Vagina (tissue), 2 donors: ENCODE measurements around the gene PRDM16. TPM values are rescaled to one million over a fixed set of nuclear protein-coding genes. Genes with fewer than 3 reads are reported as not detected.

Experiments used
- DNase-seq, 2 donors: peaks; one replicate each; pipeline ENCODE4 v3.0.0-alpha.2; 2017; ENCODE audit errors: extremely low spot score in 2 of 2
- H3K27ac ChIP-seq: fragments of 200-600 bp; sonication (generic); one replicate; pipeline ENCODE4 v1.5.1; 2019
- H3K27me3 ChIP-seq: fragments of 200-600 bp; sonication (generic); one replicate; pipeline ENCODE4 v1.5.1; 2019
- H3K36me3 ChIP-seq, 2 donors: fragments of 200-600 bp; sonication (generic); one replicate each; pipeline ENCODE4 v1.5.1; 2017 to 2019
- H3K4me1 ChIP-seq: fragments of 200-600 bp; sonication (generic); one replicate; pipeline ENCODE4 v1.5.1; 2019
- H3K4me3 ChIP-seq, 2 donors: fragments of 200-600 bp; sonication (generic); 1 replicate in 1 of 2; 2 replicates in 1 of 2; pipeline ENCODE4 v1.5.1; 2016 to 2019
- H3K9me3 ChIP-seq: fragments of 200-600 bp; sonication (generic); one replicate; pipeline ENCODE4 v1.5.1; 2019
- POLR2A ChIP-seq, 2 donors: fragments of 450-650 bp; IDR thresholded peaks; one replicate each; pipeline ENCODE4 v1.6.1; 2017; ENCODE audit warnings: antibody characterized with exemption in 2 of 2, mild to moderate bottlenecking in 2 of 2, moderate library complexity in 2 of 2
- POLR2AphosphoS5 ChIP-seq, 2 donors: sonication (generic); formaldehyde crosslinking; IDR thresholded peaks; one replicate each; pipeline ENCODE4 v1.9.0; 2017; ENCODE audit warnings: antibody characterized with exemption in 2 of 2, mild to moderate bottlenecking in 2 of 2, low read depth in 1 of 2; ENCODE audit not compliant: insufficient read depth in 1 of 2
- intact Hi-C: fragments of 100-400 bp; cut with DNase I; formaldehyde crosslinking; loops from one replicate; pipeline ENCODE4 v1.15.1; 2023
- total RNA-seq: library from RNA; depleted of rRNA; stranded (reverse); fragments of >200 nt; gene quantifications from one replicate; pipeline ENCODE4 v1.2.3, GENCODE V29; 2016
- TF ChIP-seq, protein P1 (sequence below), 3 experiments: fragments of 450-650 bp in 2 of 3; fragments of 200-600 bp in 1 of 3; sonication (generic) in 1 of 3; IDR thresholded peaks; one replicate each; pipeline ENCODE4 v1.5.1; 2017 to 2019; ENCODE audit warnings: antibody characterized with exemption in 3 of 3, mild to moderate bottlenecking in 2 of 3, moderate library complexity in 2 of 3

The PRDM16 gene
- total RNA-seq, 1 donor from 2014 or later, result 3.9 TPM

DNA sequence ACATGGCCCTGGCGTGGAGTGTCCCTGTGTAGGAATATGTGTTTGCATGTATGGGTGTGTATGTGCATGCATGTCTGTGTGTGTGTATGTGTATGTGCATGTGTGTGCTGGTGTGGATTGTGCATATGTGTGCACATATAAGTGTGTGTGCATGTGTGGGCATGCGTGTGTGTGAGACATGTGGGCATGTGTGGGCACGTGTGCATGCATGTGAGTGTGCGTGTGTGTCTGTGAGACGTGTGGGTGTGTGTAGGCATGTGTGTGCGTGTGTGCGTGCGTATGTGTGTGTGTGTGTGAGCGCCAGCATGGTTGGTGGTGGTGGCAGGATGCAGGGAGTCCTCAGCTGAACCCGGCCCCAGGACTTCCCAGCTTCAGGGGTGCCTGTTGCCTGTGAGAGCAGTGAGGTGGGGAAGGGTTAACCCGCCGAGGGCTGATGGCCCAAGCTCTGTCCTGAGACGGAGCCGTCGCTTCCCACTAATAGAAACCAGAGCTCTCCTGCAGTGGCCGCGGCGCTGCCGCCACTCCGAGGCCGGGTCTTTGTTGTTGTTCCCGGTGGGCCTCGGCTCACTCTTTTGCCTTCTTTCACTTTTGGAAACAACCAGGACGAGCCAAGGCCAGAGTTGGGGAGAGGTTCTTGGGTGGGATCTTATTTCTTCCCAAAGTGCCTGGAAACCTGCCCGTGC lies 241.9 kb downstream of the PRDM16 start:
- Histone ChIP-seq H3K27ac (no peak overlapping the region), H3K4me1 (peaks cover 32% of the 10 kb centered on the region), H3K27me3 (no peaks in the 10 kb centered on the region), H3K4me3 (no peak overlapping the region), H3K9me3 (no peaks in the 10 kb centered on the region), H3K36me3 (no peaks in the 10 kb centered on the region)
- no peak for DNase-seq
- TF ChIP-seq, protein P1, sequence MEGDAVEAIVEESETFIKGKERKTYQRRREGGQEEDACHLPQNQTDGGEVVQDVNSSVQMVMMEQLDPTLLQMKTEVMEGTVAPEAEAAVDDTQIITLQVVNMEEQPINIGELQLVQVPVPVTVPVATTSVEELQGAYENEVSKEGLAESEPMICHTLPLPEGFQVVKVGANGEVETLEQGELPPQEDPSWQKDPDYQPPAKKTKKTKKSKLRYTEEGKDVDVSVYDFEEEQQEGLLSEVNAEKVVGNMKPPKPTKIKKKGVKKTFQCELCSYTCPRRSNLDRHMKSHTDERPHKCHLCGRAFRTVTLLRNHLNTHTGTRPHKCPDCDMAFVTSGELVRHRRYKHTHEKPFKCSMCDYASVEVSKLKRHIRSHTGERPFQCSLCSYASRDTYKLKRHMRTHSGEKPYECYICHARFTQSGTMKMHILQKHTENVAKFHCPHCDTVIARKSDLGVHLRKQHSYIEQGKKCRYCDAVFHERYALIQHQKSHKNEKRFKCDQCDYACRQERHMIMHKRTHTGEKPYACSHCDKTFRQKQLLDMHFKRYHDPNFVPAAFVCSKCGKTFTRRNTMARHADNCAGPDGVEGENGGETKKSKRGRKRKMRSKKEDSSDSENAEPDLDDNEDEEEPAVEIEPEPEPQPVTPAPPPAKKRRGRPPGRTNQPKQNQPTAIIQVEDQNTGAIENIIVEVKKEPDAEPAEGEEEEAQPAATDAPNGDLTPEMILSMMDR (IDR thresholded peaks at IDR 0.05), result no peak
- no peak for TF ChIP-seq POLR2AphosphoS5 (IDR thresholded peaks at IDR 0.05; ENCODE audit: insufficient read depth in 1 of 2, low read depth in 1 of 2)
- no peak for TF ChIP-seq POLR2A (IDR thresholded peaks at IDR 0.05)
- intact Hi-C loops, result loop anchor here (5.0 to 10.0 kb wide), 2 partner anchors 41 to 236 kb away; no protein-coding TSS in a partner anchor

DNA sequence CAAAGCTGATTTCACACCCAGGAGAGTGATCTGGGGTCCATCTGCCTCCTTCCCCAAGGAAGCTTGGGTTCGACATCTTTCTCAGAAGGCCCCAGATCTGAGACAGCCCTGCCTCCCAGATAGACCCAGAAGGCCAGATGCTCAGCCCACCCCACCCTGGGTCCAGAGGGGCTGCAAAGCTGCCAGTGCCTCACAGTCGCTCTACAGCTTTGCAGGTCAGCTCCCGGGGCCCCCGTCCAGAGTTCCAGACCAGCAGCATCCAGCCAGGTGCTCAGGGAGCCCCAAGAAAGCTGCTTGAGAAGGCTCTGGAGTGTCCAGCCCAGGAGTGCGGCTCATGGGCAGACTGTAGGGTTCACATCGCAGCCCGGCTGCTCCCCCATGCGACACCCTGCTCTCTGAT lies 242.7 kb downstream of the PRDM16 start:
- H3K9me3 ChIP-seq, result no peaks in the 10 kb centered on the region
- H3K27ac ChIP-seq, result no peak overlapping the region
- TF ChIP-seq, protein P1 (IDR thresholded peaks at IDR 0.05), result no peak
- no peak for TF ChIP-seq POLR2AphosphoS5 (IDR thresholded peaks at IDR 0.05; ENCODE audit: insufficient read depth in 1 of 2, low read depth in 1 of 2)
- no peak for TF ChIP-seq POLR2A (IDR thresholded peaks at IDR 0.05)
- intact Hi-C loops, result loop anchor here (5.0 to 10.0 kb wide), 2 partner anchors 41 to 237 kb away; no protein-coding TSS in a partner anchor
- H3K36me3 ChIP-seq, result no peaks in the 10 kb centered on the region
- no peak for DNase-seq
- no peaks in the 10 kb centered on the region for H3K27me3 ChIP-seq
- peaks cover 32% of the 10 kb centered on the region for H3K4me1 ChIP-seq
- no peak overlapping the region for H3K4me3 ChIP-seq

DNA sequence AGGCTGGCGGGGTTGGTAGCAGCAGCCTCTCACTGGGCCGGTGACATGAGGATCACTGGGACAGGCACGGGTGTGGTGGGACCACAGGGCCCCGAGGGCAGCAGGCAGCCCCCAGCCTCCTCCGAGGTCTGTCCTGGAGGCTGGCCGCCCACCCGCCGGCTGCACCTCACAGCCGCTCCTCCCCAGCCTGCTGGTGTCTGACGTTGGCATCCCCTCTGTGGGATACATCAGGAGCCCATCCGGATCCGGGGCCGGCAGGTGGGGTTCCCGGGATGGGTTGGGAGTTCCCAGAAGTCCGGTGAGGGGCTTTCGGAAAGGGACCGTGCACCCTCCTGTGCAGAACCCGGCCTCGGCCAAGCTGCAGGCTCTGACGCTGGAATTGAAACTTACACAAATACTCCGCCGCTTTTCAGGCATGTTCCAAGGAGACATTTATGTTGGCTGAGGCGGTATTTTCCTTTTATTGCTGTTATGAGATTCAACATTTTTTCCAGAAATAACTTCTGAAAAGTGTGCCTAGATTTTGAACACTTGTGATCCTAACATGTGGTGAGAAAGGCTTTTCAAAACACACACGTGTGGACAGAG lies 243.4 kb downstream of the PRDM16 start:
- Histone ChIP-seq H3K4me1 (peaks cover 32% of the 10 kb centered on the region), H3K36me3 (no peaks in the 10 kb centered on the region), H3K9me3 (no peaks in the 10 kb centered on the region), H3K27ac (peak overlapping the region; percentile 88), H3K27me3 (no peaks in the 10 kb centered on the region), H3K4me3 (peak overlapping the region in 1 of 2 donors; percentile 10)
- DNase-seq, result no peak
- intact Hi-C loops, result loop anchor here (5.0 to 10.0 kb wide), 2 partner anchors 40 to 238 kb away; no protein-coding TSS in a partner anchor
- TF ChIP-seq, protein P1 (IDR thresholded peaks at IDR 0.05), result no peak
- TF ChIP-seq POLR2A (IDR thresholded peaks at IDR 0.05) (no peak), POLR2AphosphoS5 (IDR thresholded peaks at IDR 0.05; ENCODE audit: insufficient read depth in 1 of 2, low read depth in 1 of 2) (no peak)

DNA sequence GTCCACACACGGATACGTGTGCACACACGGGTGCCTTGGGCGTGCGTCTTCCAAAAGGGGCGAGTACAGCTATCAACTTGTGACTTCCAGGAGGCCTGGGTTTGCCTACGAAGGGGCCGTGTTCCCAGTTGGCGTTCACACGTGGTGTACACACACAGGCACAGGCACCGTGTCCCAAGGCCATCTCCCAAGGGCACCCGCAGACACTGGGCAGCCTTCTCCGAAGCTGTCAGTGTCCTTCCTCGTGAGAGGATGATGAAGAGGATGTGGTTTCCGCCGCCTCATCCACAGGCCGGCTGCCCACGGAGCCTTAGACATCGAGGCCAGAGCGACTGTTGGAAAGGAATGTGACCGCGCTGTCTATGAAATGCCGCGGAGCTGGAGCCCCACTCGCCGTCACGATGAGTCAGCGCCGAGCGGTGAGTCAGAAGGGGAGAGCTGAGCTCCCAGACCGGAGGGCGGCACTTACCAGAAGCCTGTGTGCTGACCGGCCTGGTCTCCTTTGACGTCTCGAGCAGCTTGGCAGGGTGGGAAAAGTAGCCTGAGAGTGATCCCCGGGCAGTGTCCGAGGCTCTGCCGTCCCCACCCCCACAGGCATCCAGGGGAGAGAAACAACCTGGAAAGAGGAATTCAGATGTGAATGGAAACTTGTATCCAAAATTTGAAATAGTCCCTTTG lies 244.0 kb downstream of the PRDM16 start:
- peak overlapping the region; percentile 3 to 12 for H3K4me3 ChIP-seq
- TF ChIP-seq POLR2A (IDR thresholded peaks at IDR 0.05) (no peak), POLR2AphosphoS5 (IDR thresholded peaks at IDR 0.05; ENCODE audit: insufficient read depth in 1 of 2, low read depth in 1 of 2) (peak; percentile 52 to 93)
- TF ChIP-seq, protein P1 (IDR thresholded peaks at IDR 0.05), result no peak
- peak overlapping the region; percentile 88 for H3K27ac ChIP-seq
- DNase-seq, result peak in 1 of 2 donors; percentile 98
- peaks cover 32% of the 10 kb centered on the region for H3K4me1 ChIP-seq
- intact Hi-C loops, result loop anchor here (5.0 to 10.0 kb wide), 2 partner anchors 39 to 238 kb away; no protein-coding TSS in a partner anchor
- H3K27me3 ChIP-seq, result no peaks in the 10 kb centered on the region
- no peaks in the 10 kb centered on the region for H3K9me3 ChIP-seq
- H3K36me3 ChIP-seq, result no peaks in the 10 kb centered on the region
